Measurements from ENCODE around the gene VPS16.

GRCh38 chr20:2801286-2801728 lies 39.2 kb upstream of the VPS16 start:
- TF ChIP-seq, protein P1, sequence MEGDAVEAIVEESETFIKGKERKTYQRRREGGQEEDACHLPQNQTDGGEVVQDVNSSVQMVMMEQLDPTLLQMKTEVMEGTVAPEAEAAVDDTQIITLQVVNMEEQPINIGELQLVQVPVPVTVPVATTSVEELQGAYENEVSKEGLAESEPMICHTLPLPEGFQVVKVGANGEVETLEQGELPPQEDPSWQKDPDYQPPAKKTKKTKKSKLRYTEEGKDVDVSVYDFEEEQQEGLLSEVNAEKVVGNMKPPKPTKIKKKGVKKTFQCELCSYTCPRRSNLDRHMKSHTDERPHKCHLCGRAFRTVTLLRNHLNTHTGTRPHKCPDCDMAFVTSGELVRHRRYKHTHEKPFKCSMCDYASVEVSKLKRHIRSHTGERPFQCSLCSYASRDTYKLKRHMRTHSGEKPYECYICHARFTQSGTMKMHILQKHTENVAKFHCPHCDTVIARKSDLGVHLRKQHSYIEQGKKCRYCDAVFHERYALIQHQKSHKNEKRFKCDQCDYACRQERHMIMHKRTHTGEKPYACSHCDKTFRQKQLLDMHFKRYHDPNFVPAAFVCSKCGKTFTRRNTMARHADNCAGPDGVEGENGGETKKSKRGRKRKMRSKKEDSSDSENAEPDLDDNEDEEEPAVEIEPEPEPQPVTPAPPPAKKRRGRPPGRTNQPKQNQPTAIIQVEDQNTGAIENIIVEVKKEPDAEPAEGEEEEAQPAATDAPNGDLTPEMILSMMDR (IDR thresholded peaks at IDR 0.05; ENCODE audit: low read depth, low read length, missing input control), result no peak
- no peak for TF ChIP-seq HNF4G (IDR thresholded peaks at IDR 0.05)
- TF ChIP-seq NR2F2 (IDR thresholded peaks at IDR 0.05), result no peak
- TF ChIP-seq RXRA (IDR thresholded peaks at IDR 0.05), result no peak
- TF ChIP-seq TAF1 (conservative IDR thresholded peaks at IDR 0.05), result no peak
- TF ChIP-seq RAD21 (IDR thresholded peaks at IDR 0.05), result no peak
- TF ChIP-seq, protein P2, sequence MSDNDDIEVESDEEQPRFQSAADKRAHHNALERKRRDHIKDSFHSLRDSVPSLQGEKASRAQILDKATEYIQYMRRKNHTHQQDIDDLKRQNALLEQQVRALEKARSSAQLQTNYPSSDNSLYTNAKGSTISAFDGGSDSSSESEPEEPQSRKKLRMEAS (IDR thresholded peaks at IDR 0.05), result no peak
- no peak for TF ChIP-seq JUND (IDR thresholded peaks at IDR 0.05)
- no peak for TF ChIP-seq GABPA (IDR thresholded peaks at IDR 0.05 in 1 of 2, conservative IDR thresholded peaks at IDR 0.05 in 1 of 2)
- TF ChIP-seq, protein P3, sequence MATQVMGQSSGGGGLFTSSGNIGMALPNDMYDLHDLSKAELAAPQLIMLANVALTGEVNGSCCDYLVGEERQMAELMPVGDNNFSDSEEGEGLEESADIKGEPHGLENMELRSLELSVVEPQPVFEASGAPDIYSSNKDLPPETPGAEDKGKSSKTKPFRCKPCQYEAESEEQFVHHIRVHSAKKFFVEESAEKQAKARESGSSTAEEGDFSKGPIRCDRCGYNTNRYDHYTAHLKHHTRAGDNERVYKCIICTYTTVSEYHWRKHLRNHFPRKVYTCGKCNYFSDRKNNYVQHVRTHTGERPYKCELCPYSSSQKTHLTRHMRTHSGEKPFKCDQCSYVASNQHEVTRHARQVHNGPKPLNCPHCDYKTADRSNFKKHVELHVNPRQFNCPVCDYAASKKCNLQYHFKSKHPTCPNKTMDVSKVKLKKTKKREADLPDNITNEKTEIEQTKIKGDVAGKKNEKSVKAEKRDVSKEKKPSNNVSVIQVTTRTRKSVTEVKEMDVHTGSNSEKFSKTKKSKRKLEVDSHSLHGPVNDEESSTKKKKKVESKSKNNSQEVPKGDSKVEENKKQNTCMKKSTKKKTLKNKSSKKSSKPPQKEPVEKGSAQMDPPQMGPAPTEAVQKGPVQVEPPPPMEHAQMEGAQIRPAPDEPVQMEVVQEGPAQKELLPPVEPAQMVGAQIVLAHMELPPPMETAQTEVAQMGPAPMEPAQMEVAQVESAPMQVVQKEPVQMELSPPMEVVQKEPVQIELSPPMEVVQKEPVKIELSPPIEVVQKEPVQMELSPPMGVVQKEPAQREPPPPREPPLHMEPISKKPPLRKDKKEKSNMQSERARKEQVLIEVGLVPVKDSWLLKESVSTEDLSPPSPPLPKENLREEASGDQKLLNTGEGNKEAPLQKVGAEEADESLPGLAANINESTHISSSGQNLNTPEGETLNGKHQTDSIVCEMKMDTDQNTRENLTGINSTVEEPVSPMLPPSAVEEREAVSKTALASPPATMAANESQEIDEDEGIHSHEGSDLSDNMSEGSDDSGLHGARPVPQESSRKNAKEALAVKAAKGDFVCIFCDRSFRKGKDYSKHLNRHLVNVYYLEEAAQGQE (IDR thresholded peaks at IDR 0.05), result no peak
- TF ChIP-seq EGR1 (IDR thresholded peaks at IDR 0.05; ENCODE audit: low read depth in 2 of 2), result no peak
